ENCODE results near the gene FRMD4A.

DNA sequence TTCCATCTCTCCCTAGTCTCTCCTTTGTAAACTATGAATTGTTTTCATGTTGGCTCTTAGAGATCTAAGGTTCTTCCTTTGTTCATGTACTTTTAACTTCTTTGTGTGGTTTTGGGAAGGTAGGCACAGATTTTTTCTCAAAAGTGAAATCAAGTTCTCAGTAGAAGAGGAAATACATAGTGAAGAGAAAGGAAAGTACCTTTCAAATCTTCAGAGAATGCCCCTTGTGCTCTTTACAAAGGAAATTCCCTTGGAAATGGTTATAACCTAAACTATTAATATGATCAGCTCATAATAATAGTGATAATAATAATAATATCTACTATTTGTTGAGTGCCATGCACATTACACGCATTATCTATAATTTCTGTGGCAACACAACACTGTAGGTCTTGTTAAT is 425.4 kb downstream of the FRMD4A start:
- TF ChIP-seq, protein P1, sequence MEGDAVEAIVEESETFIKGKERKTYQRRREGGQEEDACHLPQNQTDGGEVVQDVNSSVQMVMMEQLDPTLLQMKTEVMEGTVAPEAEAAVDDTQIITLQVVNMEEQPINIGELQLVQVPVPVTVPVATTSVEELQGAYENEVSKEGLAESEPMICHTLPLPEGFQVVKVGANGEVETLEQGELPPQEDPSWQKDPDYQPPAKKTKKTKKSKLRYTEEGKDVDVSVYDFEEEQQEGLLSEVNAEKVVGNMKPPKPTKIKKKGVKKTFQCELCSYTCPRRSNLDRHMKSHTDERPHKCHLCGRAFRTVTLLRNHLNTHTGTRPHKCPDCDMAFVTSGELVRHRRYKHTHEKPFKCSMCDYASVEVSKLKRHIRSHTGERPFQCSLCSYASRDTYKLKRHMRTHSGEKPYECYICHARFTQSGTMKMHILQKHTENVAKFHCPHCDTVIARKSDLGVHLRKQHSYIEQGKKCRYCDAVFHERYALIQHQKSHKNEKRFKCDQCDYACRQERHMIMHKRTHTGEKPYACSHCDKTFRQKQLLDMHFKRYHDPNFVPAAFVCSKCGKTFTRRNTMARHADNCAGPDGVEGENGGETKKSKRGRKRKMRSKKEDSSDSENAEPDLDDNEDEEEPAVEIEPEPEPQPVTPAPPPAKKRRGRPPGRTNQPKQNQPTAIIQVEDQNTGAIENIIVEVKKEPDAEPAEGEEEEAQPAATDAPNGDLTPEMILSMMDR (IDR thresholded peaks at IDR 0.05) = no peak
- TF ChIP-seq EZH2 (IDR thresholded peaks at IDR 0.05) = no peak

Measured in neural progenitor cell (in vitro differentiated cells).